ENCODE measurements around the gene PTPN1.
"Not testable (repeated sequence)": the region's sequence is repeated elsewhere in the genome, so short reads cannot be mapped to it uniquely, and the experiment has no call there.

PTPN1 gene

GRCh38 chr20:50595988-50596693, 86.0 kb downstream of the PTPN1 start:
- DNase-seq: no peak

- no peak for DNase-seq
These were observed 86.5 kb downstream of the PTPN1 start for GRCh38 chr20:50596694-50597021.

- no peak for DNase-seq
These were observed 87.3 kb downstream of the PTPN1 start for GRCh38 chr20:50597406-50597969.

GRCh38 chr20:50598074-50598473, 87.9 kb downstream of the PTPN1 start:
- no peak for DNase-seq

- not testable (repeated sequence) for DNase-seq
These were observed 88.6 kb downstream of the PTPN1 start for GRCh38 chr20:50598768-50599167.

GRCh38 chr20:50600281-50600895, 90.2 kb downstream of the PTPN1 start:
- DNase-seq: no peak

GRCh38 chr20:50601511-50602431, 91.6 kb downstream of the PTPN1 start:
- no peak for DNase-seq

- no peak for DNase-seq
These were observed 92.4 kb downstream of the PTPN1 start for GRCh38 chr20:50602432-50603088.

GRCh38 chr20:50604451-50604850, 94.3 kb downstream of the PTPN1 start:
- no peak for DNase-seq

- no peak for DNase-seq
These were observed 95.0 kb downstream of the PTPN1 start for GRCh38 chr20:50605136-50605535.

- no peak for DNase-seq
These were observed 97.3 kb downstream of the PTPN1 start for GRCh38 chr20:50607436-50607835.

- no peak for DNase-seq
These were observed 97.9 kb downstream of the PTPN1 start for GRCh38 chr20:50607850-50608749.

GRCh38 chr20:50608750-50609104, 98.5 kb downstream of the PTPN1 start:
- no peak for DNase-seq

- DNase-seq: no peak
These were observed 99.3 kb downstream of the PTPN1 start for GRCh38 chr20:50609438-50609989.

- no peak for DNase-seq
These were observed 100.1 kb downstream of the PTPN1 start for GRCh38 chr20:50610212-50610718.

GRCh38 chr20:50611128-50611810, 101.1 kb downstream of the PTPN1 start:
- no peak for DNase-seq

GRCh38 chr20:50613438-50614169, 103.4 kb downstream of the PTPN1 start:
- DNase-seq: no peak

GRCh38 chr20:50615407-50615806, 105.2 kb downstream of the PTPN1 start:
- DNase-seq: no peak

- no peak for DNase-seq
These were observed 106.8 kb downstream of the PTPN1 start for GRCh38 chr20:50617022-50617421.

- no peak for DNase-seq
These were observed 108.4 kb downstream of the PTPN1 start for GRCh38 chr20:50618537-50618936.

Measured in SHP77 (cell line).